T-helper 2 cell treated with Interferon-gamma antibody and Interleukin-4, amounts not matched to agents 100 ng/mL and 5 ng/mL, for 36 hours (primary cell): ENCODE data around the gene CALM1. TPM values are rescaled to one million over a fixed set of nuclear protein-coding genes. Genes with fewer than 3 reads are reported as not detected.

Source experiments
- intact Hi-C: fragments of 100-400 bp; cut with micrococcal nuclease; formaldehyde crosslinking; loops from one replicate; pipeline ENCODE4 v1.15.1; 2023
- total RNA-seq: library from RNA; stranded (reverse); gene quantifications from 2 replicates; pipeline ENCODE4 v1.2.3, GENCODE V29; 2022

The CALM1 gene
- total RNA-seq, 1 donor from 2014 or later, result 812 TPM

DNA sequence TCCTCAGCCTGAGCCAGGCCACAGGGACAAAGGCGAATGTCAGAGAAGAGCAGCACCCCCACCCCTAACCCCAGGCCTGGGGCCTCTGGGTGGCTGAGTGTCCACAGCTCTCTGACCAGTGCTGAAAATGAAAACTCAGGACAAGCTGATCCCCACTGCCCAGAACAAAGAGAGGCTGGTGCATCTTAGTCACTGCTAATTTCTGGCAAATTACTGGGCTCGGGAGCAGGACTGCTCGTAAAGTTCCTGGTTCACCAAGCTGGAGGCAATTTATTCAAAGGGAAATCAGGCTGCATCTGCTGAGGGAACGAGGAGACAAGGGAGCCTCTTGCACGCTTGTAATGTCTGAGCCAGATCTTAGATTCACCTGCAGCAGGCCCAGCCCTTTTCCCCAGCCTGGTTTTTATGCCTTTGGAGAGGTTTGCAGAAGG is 43.2 kb downstream of the CALM1 start:
- intact Hi-C loops, result no loop called here

DNA sequence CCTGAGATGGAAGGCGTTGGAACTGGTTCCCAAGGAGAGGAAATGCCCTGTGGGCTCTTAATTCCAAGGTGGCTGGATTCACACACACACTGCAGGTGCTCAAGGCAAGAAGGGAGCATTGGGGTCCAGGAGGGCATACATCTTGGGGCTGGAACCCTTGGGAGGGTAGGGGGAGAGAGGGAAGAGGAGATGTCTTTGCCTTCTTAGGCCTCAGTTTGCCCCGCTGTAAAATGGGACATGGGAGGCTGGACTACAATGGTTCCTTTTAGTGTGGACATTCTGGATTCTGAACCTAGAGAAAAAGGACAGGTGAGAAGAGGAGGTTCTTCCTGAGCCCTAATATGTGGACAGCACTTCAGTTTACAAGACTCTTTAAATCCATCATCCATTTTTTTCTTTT is 43.8 kb downstream of the CALM1 start:
- intact Hi-C loops, result no loop called here

DNA sequence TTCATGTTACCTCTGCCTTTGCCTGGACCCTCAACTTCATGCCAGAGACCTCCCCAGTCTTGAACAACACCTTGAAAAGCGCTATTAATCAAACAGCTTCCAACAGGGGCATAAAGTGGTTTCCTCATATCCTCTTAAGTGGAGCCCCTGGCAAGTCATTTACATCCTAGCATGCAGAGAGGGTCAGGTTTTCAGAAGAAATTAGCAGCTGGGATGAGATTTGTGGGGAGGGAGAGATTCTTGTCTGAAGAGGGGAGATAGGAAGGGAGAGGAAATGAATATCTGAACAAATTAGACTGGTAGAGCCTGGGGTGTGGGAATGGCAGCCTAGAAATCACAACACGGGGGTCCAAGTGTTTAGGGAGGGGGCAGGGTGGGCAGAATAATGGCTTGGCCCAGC is 45.6 kb downstream of the CALM1 start:
- intact Hi-C loops, result no loop called here

DNA sequence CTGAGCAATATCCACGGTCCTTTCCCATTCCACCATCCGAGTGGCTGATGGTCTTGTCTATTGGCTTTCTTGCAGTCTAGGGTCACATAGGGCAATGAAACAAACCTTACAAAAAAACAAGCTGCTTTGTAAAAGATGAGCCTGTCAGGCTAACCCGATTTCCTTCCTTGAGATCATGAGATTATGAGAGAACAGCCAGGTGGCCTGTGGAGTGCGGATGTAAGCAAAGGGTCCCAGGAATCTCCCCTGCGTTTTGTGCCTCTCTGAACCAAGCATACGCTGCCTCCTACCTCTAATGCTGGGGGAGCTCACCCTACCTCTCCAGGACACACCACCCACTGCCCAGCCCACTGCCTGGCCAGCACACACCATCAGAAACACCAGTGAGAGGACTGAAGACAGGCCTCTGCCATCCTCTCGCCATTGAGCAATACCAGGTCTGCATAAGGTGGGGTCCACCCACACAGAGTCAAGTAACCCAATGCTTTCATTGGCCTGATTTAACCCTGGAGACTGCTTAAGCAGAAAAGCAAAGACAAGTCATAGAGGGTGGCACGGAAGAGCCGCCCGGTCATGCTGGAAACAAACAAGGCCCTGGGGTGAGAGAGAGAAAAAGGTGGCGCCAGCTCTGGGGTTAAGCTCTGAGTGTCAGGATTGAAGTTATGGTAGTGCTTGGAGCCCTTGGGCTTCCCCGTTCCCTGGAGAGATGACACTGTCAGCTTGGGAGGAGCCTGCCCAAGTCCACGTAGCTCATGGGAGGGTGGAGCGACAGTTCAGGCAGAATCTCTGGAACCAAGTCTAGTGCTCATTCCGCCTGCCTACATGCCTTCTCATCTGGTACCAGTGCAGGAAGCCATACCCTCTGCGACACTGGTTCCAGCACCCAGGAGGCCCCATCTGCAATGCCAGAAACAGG is 46.6 kb downstream of the CALM1 start:
- intact Hi-C loops, result no loop called here

DNA sequence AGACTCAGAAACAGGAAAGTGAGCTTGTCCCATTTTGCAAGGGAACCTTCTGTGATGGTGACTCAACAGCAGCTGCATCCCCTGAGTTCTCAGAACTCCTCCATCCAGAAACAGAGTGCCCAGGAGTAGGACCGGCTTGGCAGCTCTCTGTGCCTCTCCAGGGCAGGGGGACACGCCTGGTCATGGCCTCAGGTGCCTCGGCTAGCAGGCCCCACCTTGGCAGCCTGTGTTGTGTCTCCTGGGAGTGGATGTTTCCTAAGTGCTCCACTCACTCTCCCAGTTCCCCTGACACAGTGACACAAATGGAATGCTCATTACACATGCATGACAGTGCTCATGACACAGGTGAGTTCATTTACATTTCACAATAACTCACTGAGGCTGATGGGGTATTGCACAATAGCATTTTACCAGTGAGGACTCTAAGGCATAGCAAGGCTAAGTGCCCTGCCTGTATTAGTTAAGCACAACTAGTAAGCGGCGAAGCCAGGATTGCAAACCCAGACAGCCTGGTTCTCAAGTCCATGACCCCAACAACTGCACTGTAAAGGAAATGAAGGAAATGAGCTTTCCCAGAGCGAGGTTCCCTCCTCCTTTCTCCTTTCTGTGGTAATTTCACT is 47.4 kb downstream of the CALM1 start:
- intact Hi-C loops, result no loop called here

DNA sequence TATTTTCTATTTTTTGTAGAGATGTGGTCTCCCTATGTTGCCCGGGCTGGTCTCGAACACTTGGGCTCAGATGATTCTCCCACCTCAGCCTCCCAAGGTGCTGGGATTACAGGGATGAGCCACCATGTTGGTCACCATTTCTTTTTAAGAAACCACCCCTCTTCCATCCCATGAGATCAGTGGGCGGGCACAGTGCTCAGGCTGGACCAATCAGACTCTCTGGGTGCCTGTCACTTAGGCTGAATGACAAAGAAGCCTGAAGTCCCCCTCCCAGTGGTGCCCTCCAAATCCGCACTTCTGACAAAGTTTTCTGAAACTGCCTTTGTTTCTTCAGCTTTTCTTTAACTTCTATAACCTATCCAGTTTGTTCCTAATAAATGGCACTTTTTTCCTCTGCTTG is 48.2 kb downstream of the CALM1 start:
- intact Hi-C loops, result no loop called here

DNA sequence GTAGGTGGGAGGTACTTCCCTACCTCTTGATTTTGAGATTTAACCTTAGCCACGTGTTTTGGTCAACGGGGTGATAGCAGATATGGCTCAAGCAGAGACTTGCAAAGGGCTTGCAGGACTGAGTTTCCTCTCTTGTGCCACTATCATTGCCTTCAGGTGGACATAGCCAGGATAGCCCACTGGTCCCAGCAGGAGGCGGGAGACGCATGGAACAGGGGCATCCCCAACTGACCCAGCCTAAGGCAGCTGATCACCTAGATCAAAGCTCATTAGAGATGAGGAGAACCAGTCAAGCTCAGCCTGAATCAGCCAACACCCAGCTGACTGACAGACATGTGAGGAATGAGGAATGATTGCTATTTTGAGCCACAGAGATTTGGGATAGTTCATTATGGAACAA is 49.6 kb downstream of the CALM1 start:
- intact Hi-C loops, result no loop called here

DNA sequence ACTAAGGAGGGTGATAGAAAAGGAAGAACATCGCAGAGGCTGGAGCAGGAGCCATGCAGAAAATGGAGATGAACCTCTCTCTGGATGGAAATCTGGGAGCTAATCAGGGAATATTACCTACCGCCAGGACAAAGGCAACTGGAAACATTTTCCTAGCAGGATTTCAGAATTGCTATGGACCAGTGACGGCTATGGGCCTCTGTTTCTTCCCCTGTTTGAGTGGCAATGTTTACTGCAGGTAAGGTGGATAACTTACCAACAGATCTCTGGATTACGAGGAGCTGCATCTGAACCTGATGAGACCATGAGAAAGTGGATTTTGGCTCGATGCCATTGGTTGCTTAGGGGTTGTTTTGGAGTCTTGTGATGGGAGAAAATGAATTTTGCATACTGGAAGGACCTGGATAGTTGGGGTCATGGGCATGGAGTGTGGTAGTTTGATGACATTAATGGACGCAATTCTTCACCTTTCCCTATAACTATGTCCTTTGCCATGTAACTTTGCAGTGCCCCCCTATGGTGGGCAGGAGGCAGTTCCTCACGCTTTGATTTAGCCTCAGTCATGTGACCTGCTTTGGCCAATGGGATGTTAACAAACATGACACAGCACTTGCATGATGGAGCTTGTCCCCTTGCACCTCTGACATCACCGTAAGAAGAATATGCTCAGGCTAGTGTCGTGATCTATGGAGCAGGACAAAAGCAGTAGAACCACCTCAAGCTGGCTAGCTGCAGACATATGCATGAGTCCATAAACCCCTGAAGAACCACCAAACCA is 51.1 kb downstream of the CALM1 start:
- intact Hi-C loops, result no loop called here

DNA sequence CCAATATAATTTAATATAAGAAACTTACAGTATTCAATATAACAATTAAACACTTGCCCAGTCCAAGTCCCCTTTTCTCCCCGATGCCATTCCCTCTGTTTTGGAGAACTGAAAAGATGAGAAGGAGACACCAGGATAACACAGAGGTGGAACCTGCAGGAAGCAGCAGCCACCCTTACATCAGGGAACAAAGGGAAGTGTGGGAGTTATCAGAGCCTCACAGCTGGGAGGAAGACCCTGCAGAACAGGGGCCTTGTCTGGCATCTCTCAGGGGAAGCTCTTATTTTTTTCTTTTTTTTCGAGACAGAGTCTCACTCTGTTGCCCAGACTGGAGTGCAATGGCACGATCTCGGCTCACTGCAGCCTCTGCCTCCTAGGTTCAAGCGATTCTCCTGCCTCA is 52.6 kb downstream of the CALM1 start:
- intact Hi-C loops, result no loop called here

DNA sequence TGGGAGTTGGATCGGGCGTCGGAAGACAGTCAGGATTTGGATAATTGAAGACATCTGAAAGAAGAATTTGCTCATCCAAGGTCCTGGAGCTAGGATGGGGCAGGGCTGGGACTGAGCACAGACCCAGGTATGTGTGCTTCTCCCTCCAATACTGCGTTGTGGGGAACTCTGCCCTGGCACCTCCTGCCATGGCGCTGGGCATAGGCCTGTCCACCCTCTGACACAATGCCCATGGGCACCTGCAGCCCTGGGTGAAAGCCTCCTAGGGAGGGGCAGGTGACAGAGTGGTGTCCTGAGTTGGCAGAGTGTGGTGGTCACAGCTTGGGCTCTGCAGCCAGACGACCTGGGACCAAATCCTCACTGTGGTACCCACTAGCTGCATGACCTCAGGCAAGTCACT is 53.3 kb downstream of the CALM1 start:
- intact Hi-C loops, result no loop called here

DNA sequence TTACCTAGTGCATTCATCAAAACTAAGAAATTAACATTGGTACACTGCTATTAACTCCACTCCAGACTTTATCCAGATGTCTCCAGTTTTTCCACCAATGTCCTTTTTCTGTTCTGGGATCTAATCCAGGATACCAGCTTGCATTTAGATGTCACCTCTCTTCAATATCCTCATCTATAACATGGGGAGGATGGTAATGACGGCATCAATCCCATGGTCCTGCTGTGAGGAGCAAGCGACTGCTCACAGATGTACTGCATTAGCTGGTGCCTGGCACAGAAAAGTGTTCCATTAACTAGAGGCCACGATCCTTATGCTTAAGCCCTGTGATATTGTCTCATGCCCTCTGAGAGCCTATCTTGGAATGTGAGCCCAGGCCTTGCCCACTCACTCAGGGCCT is 53.8 kb downstream of the CALM1 start:
- intact Hi-C loops, result no loop called here

DNA sequence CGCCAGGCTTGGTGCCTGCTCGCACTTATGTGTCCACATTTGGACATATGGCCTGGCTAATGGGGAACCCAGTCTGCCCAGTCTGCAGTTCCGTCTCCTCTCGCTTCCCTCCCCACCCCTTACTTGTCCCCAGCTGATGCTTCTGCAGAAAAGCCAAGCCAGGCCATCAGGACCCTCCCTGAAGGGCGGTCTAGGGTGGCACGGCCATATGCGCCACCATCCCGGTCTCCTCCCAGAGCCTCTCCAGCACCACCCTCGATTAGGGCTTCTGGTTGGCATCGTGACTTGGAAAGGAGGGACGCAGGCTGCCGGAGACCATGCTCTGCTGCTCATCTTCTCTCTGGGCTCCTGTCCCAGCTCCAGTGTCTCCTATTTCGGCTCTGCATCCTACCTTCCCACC is 54.6 kb downstream of the CALM1 start:
- intact Hi-C loops, result no loop called here

DNA sequence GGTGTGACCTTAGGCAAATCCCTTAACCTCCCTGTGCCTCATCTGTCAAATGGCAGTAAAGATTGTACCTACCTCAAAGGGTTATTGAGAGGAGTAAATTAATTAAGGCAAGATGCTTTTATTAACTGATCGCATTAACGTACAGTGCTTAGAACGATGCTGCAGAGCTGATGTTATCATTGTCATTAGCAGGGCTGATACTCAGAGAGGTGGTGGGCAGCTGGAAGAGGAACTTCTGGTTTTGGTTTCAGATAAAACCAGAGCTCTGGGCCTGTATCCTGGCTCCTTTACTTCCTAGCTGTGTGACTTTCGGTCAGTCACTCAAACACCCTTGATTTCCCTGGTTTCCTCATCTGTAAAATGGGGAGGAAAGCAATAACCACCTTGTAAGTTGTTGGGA is 55.1 kb downstream of the CALM1 start:
- intact Hi-C loops, result no loop called here

DNA sequence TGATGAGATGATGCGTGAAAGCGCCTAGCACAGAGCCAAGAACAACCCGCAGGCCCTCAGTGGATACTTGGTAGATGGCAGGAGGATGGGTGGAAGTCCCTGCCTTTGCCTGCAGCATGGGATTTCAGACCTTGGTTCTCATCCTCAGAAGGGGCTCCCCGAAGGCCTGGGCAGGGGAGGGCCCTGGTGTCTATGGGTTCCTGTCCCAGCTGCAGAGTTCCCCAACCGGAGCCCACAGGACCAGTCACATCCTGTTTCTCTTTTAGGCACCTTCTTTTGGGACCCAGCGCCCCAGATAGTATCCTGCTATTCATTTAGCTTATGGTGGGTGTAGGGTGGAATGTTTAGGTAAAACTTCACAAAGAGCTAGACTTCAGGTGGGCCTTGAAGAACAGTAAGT is 55.5 kb downstream of the CALM1 start:
- intact Hi-C loops, result no loop called here

DNA sequence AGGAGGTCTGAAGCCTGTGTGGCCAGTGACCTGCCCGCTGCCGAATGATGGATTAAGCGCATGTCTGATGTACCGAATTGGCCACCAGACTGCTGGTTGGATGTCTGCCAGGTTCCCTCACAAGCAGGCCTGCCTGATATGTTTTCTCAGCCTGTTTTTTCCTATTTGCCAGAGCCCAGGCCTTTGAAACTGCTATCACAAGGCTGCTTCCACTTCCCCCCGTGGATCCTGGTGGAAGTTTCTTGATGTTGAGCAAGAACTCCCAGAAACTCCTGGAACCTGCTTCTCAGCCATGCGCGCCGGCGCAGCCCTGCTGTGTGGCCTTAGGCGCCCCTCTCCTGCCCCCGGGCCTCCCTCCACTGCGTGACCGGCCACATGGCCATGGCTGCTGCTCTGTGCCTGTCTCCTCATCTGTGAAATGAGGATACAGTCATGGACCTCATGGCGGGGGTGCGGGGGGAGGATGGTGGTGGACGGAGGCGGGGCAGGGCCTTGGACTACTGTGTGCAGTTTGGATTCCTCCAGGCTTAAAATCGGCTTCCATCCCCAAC is 56.6 kb downstream of the CALM1 start:
- intact Hi-C loops, result no loop called here

DNA sequence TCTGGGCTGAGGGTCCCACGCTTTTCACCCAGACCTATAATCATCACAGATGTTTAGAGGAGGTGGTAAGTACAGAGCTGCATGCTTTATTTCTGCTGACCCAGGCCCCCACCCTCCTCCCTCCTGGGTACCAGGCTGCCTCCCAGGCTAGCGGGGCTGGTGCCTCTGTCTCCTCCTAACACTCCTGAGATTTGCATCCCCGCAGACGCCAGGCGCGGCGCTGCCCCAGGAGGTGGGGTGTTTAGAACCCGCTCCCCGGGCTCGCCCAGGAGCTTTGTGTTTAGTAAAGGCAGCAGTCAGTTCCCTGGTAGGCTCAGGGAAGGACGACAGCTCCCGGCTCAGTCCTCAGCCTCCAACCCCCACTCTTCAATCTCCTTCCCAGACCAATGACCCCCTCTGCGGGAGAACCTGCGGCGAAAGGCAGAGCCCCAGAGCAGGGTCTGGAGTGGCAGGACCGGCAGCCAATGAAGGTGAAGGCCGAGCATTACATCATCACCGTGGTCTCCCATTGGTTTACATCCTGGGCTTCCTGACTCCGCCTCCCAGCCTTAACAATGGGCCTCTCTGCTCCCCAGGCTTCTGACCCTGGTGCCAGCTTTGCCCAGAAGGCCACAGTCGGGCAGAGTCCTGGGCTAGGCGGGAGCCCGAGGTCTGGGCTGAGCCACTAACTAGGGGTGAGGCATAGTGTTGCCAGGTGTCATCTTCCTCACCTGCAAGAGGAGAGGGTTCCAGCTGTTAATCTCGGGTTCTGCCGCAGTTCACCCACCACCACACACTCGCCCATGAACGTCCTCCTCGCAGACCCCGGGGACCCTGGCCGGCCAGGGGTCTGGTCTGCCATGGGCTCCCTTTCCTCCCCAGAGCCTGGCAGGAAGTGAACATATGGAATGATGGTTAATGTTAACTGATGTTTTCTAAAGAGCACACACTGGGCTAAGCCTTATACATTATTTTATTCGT is 57.5 kb downstream of the CALM1 start:
- intact Hi-C loops, result no loop called here

DNA sequence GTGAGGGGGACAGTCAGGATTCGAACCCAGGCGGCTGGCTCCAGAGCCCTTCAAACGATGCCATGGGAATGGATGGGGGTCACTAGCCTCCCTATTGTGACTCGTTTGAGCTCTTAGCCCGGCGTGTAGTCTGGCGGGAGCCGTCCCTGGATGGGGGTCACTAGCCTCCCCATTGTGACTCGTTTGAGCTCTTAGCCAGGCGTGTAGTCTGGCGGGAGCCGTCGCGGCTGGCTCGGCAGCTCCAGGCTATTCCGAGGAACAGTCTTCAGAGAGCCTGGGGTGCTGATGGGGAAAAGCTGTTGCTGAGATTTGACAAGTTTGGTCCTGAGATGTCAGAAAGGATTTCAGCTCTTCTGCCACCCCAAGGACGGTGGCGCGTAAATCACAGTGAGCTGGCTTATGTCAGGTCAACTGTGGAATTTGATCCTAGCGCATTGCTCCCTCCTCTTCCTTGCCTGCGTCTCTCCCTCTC is 58.3 kb downstream of the CALM1 start:
- intact Hi-C loops, result no loop called here

DNA sequence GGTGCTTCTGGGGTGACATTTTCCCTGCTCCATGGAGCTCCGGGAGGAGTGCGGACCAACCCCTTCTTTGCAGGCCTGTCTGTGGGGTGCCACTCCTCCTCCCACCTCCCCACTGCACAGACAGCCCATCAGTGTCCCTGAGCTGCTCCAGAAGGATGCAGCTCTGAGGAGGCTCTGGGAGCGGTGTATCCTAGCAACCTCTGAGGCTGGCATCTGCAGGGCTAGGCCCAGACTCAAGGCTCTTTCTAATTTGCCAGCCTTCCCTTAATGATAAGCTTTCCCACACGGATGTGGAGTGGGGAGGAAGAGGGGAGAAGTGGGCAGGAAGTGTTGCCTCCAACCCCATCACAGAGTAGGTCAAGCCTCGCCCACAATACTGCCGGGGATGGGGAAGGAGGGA is 59.7 kb downstream of the CALM1 start:
- intact Hi-C loops, result no loop called here

DNA sequence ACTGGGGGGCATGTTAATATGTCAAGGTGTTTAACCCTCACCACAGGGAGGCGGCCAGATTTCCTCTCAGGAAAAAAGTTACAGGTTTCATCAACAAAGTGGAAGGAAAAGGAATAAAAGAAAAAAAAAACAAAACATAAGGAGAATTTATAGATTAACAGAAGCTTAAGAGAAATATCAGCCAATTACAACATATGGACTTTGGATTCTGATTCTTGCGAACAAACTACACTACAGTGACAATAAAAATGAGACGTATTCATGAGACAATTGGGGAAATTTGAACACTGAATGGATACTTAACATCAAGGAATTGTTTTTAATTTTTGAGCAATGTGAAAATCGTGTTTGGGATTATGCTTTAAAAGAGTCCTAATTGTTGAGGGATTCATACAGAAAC is 60.4 kb downstream of the CALM1 start:
- intact Hi-C loops, result no loop called here
